ENCODE measurements around the gene PNKP.
"Not testable (repeated sequence)": the region's sequence is repeated elsewhere in the genome, so short reads cannot be mapped to it uniquely, and the experiment has no call there.

The PNKP gene

DNA sequence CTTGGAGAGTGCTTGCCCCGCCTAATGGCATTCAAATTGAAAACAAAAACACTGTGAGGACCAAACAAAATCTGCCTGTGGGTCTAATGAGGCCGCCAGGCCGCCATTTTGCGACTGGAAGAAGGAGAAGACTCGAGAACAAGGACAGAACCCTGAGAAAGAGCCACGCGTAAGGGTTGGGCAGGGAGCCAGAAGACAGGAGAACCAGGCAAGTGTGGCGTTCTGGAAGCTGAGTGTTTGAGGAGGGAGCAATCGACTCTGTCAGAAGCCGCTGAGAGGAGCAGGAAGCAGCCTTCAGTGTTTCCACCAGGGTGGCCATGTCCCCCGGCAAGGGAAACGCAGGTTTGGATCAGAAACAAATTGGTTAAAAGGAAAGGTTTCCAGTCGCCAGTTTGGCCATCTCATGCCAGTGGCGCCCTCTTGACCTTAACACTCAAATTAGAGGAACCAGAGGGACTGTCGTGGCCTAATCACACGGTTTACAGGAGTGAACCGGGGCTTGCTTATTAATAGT is 26.6 kb downstream of the PNKP start:
- no peak for DNase-seq

DNA sequence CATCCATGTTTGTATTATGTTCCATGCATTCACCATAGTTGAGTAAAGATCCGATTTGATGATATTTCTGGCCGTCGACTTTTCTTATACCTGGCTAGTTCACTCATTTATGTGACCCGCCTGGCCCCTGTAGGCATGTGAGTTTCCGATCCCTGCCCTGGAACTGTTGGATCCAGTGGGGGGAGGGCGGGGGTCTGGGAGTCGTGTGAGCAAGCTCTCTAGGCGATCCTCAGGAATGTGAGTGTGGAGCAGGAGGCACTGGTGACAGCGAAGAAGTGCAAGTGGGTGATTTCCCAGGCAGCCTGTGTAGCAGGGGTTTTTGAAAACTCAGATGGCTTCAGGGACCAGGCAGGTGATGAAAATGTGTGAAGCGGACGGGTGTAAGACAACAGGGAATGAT is 27.1 kb downstream of the PNKP start:
- no peak for DNase-seq

DNA sequence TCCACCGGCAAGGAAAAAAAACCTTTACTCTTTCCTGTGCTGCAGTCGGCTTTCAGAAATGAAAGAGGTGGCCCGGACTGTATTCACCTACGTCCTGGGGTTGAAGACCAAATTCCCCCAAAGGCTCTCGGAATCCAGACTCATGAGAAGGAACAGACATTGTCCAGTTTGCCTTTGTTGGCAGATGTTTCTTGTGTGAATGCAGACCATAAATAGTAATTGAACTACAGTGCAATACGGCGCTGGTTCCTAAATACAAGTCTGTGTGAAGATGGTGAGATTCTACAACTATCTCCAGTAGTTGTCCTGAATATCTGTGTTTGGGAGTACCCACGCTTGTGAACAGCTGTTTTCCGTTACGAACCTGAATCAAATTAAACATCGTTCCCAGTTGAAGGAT is 27.7 kb downstream of the PNKP start:
- no peak for DNase-seq

- DNase-seq = no peak
Observed at GRCh38 chr19:49838885-49839588, 28.3 kb downstream of the PNKP start.

GRCh38 chr19:49837425-49837824 is 30.0 kb downstream of the PNKP start:
- no peak for DNase-seq

GRCh38 chr19:49837009-49837310 is 30.4 kb downstream of the PNKP start:
- no peak for DNase-seq

GRCh38 chr19:49836176-49837008 is 31.0 kb downstream of the PNKP start:
- DNase-seq = no peak

- DNase-seq = no peak
Observed at GRCh38 chr19:49835562-49835961, 31.8 kb downstream of the PNKP start.

- DNase-seq = no peak
Observed at GRCh38 chr19:49833599-49833998, 33.8 kb downstream of the PNKP start.

- DNase-seq = no peak
Observed at GRCh38 chr19:49832556-49832955, 34.8 kb downstream of the PNKP start.

- DNase-seq = no peak
Observed at GRCh38 chr19:49831592-49831991, 35.8 kb downstream of the PNKP start.

DNA sequence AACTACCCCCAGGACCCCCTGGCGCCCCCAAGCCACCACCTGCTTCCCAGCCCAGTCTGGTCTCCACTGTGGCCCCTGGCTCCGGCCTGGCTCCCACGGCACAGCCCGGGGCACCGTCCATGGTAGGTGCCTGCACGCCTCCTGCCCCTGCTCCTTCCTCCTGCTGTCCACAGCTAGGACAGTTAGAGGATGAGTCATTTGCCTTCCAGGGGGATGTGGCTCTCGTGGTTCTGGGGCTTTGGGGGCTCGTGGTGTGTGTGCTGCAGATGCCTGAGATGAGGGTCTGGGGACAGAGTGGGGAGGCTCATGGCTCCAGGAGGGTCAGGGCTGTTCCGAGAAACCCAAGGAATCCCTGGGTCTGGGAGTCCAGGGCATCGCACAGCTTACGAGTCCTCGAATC is 36.6 kb downstream of the PNKP start:
- DNase-seq = no peak

DNA sequence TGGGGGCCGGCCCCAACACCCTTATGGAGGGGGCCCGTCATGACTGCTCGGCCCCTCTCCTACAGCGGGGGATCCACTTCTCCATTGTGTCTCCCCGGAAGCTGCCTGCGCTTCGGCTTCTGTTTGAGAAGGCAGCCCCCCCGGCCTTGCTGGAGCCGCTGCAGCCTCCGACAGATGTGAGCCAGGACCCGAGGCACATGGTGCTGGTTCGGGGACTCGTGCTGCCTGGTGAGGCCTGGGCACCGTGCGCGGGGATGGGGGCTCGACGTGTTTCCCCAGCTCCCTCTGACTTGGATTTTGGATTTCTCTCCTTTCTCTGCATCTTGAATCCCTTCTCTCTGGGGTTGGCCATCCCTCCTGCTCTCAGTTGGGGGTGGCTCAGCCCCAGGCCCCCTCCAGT is 37.7 kb downstream of the PNKP start:
- no peak for DNase-seq

DNA sequence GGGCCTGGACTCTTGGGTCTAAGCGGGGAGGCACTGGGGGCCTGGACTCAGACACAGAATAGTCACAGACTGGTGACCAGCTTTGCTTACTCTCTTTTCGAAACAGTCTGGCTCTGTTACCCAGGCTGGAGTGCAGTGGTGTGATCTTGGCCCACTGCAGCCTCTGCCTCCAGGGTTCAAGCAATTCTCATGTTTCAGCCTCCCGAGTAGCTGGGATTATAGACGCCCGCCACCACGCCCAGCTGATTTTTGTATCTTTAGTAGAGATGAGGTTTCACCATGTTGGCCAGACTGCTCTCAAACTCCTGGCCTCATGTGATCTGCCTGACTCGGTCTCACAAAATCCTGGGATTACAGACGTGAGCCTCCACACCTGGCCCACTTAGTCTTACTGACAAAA is 38.2 kb downstream of the PNKP start:
- no peak for DNase-seq

- no peak for DNase-seq
Observed at GRCh38 chr19:49827034-49827433, 40.3 kb downstream of the PNKP start.

GRCh38 chr19:49824662-49825061 is 42.7 kb downstream of the PNKP start:
- no peak for DNase-seq

- DNase-seq = no peak
Observed at GRCh38 chr19:49823472-49823871, 43.9 kb downstream of the PNKP start.

GRCh38 chr19:49820125-49820524 is 47.3 kb downstream of the PNKP start:
- no peak for DNase-seq

- DNase-seq = not testable (repeated sequence)
Observed at GRCh38 chr19:49819452-49820115, 47.8 kb downstream of the PNKP start.

- no peak for DNase-seq
Observed at GRCh38 chr19:49818649-49819370, 48.6 kb downstream of the PNKP start.

GRCh38 chr19:49817964-49818648 is 49.3 kb downstream of the PNKP start, which contains the start of gene MED25:
Gene MED25, plus strand, starts transcription at chr19:49818289. Its CDS starts 53 bp downstream, at chr19:49818342.
- DNase-seq = peak; percentile 90

GRCh38 chr19:49816590-49816989 is 50.8 kb downstream of the PNKP start:
- no peak for DNase-seq
